Muscle layer of duodenum (tissue), 2 donors: ENCODE measurements around the gene USP17L11.
"Not testable (repeated sequence)": the region's sequence is repeated elsewhere in the genome, so short reads cannot be mapped to it uniquely, and the experiment has no call there.

Experiments
- H3K27ac ChIP-seq: one replicate; pipeline ENCODE4 v1.7.0; 2013; ENCODE audit warnings: mild to moderate bottlenecking, low read length
- H3K27me3 ChIP-seq: one replicate; pipeline ENCODE4 v1.7.0; 2013; ENCODE audit warnings: low read depth, mild to moderate bottlenecking, control low read depth, low read length
- H3K36me3 ChIP-seq, 2 donors: one replicate each; pipeline ENCODE4 v1.7.0; 2013; ENCODE audit warnings: low read length in 2 of 2, control low read depth in 1 of 2, mild to moderate bottlenecking in 1 of 2; ENCODE audit not compliant: insufficient read depth in 2 of 2, control insufficient read depth in 1 of 2
- H3K4me1 ChIP-seq, 2 donors: one replicate each; pipeline ENCODE4 v1.7.0; 2013; ENCODE audit warnings: low read length in 2 of 2, mild to moderate bottlenecking in 2 of 2, control low read depth in 1 of 2, moderate library complexity in 1 of 2; ENCODE audit not compliant: insufficient read depth in 2 of 2, control insufficient read depth in 1 of 2
- H3K4me3 ChIP-seq, 2 donors: one replicate each; pipeline ENCODE4 v1.7.0; 2013; ENCODE audit warnings: low read length in 2 of 2, low read depth in 1 of 2, mild to moderate bottlenecking in 1 of 2
- H3K9me3 ChIP-seq, 2 donors: one replicate each; pipeline ENCODE4 v1.7.0; 2013; ENCODE audit warnings: low read length in 2 of 2, control low read depth in 1 of 2, mild to moderate bottlenecking in 1 of 2; ENCODE audit not compliant: control insufficient read depth in 1 of 2
- donor health status: healthy.

USP17L11 gene

DNA sequence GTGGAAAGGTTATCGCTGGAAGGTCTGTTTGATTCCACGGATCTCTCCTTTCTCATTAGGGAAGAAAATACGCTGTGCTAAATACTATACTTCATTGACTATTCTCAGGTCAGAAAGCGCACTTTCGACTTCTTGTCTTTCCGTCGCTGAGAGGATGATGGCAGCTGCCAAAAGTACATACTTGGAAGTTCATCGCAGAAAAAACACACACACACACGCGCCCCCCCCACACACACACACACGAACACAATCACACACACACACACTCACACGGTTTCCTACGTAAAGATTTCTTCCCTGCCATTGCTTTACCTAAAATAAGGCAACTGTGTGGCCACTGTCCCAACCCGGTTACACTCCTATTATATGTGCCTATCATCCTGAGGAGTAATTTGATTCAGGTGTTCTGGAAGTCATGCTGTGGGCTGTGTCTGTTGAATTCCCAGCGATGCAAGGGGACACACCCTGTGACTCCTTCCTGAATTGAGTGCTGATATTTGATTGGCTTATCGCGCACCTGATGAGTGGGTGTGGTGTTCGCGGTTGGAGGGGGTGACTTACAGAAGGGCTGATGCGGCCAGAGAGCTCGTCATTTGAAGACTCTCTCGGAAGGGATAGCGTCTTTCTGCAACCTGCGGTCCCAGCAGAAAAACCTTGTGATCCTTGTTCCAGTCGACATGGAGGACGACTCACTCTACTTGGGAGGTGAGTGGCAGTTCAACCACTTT is 32.9 kb downstream of the USP17L11 start, which contains the start of gene USP17L18:
USP17L18 (plus strand) TSS at position 678 of the 728 bp plus-strand sequence; CDS start at position 678, 0 bp downstream.
- H3K27me3 ChIP-seq, H3K4me3 ChIP-seq, H3K4me1 ChIP-seq, H3K9me3 ChIP-seq, H3K27ac ChIP-seq, H3K36me3 ChIP-seq: not testable (repeated sequence)

DNA sequence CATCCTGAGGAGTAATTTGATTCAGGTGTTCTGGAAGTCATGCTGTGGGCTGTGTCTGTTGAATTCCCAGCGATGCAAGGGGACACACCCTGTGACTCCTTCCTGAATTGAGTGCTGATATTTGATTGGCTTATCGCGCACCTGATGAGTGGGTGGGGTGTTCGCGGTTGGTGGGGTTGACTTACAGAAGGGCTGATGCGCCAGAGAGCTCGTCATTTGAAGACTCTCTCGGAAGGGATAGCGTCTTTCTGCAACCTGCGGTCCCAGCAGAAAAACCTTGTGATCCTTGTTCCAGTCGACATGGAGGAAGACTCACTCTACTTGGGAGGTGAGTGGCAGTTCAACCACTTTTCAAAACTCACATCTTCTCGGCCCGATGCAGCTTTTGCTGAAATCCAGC is 37.9 kb downstream of the USP17L11 start, which contains the start of gene USP17L19:
USP17L19 (plus strand) TSS at position 301 of the 400 bp plus-strand sequence; CDS start at position 301, 0 bp downstream.
- H3K36me3 ChIP-seq, H3K4me1 ChIP-seq, H3K4me3 ChIP-seq, H3K9me3 ChIP-seq, H3K27ac ChIP-seq, H3K27me3 ChIP-seq: not testable (repeated sequence)

DNA sequence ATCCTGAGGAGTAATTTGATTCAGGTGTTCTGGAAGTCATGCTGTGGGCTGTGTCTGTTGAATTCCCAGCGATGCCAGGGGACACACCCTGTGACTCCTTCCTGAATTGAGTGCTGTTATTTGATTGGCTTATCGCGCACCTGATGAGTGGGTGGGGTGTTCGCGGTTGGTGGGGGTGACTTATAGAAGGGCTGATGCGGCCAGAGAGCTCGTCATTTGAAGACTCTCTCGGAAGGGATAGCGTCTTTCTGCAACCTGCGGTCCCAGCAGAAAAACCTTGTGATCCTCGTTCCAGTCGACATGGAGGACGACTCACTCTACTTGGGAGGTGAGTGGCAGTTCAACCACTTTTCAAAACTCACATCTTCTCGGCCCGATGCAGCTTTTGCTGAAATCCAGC is 42.6 kb downstream of the USP17L11 start, which contains the start of gene USP17L20:
USP17L20 (plus strand) TSS at position 301 of the 400 bp plus-strand sequence; CDS start at position 301, 0 bp downstream.
- not testable (repeated sequence) for H3K36me3 ChIP-seq, H3K4me1 ChIP-seq, H3K27me3 ChIP-seq, H3K27ac ChIP-seq, H3K9me3 ChIP-seq, H3K4me3 ChIP-seq

DNA sequence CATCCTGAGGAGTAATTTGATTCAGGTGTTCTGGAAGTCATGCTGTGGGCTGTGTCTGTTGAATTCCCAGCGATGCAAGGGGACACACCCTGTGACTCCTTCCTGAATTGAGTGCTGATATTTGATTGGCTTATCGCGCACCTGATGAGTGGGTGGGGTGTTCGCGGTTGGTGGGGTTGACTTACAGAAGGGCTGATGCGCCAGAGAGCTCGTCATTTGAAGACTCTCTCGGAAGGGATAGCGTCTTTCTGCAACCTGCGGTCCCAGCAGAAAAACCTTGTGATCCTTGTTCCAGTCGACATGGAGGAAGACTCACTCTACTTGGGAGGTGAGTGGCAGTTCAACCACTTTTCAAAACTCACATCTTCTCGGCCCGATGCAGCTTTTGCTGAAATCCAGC is 47.4 kb downstream of the USP17L11 start, which contains the start of gene USP17L21:
USP17L21 (plus strand) TSS at position 301 of the 400 bp plus-strand sequence; CDS start at position 301, 0 bp downstream.
- H3K27ac ChIP-seq, H3K4me1 ChIP-seq, H3K27me3 ChIP-seq, H3K9me3 ChIP-seq, H3K36me3 ChIP-seq, H3K4me3 ChIP-seq: not testable (repeated sequence)
